GM18517 (cell line): ENCODE results near the gene SLC6A8.
"Not testable (repeated sequence)": the region's sequence is repeated elsewhere in the genome, so short reads cannot be mapped to it uniquely, and the experiment has no call there.

ENCODE experiments used
- ATAC-seq: cut with Tn5 transposase; IDR thresholded peaks from one replicate; pipeline ENCODE4 v1.9.1; 2021; ENCODE audit warnings: mild to moderate bottlenecking, moderate library complexity; ENCODE audit not compliant: unreplicated experiment

SLC6A8 gene

DNA sequence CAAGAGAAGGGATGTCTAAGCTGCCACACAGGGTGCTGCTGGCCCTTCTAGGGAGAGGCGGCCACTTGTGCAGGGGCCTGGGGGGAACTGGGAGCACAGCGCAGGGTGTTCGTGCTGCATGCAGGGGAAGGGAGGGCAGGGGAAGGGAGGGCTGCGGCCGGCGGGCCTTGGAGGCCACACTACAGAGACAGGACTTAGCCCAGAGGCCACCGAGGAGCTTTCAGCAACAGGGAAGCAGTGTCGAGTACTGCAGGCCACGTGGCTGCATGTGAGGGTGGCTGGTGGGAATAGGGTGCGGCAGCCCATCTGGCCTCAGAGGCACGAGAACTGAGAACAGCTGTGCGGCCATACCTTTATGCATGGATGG, 57.3 kb downstream of the SLC6A8 start:
- ATAC-seq = not testable (repeated sequence)
